ENCODE measurements around the gene SPRYD7. TPM values are rescaled to one million over a fixed set of nuclear protein-coding genes. Genes with fewer than 3 reads are reported as not detected.
A peak's percentile ranks its signal among the peaks of the same experiment; 100 is the strongest.

The SPRYD7 gene
- total RNA-seq, 1 donor, result 9.1 TPM

DNA sequence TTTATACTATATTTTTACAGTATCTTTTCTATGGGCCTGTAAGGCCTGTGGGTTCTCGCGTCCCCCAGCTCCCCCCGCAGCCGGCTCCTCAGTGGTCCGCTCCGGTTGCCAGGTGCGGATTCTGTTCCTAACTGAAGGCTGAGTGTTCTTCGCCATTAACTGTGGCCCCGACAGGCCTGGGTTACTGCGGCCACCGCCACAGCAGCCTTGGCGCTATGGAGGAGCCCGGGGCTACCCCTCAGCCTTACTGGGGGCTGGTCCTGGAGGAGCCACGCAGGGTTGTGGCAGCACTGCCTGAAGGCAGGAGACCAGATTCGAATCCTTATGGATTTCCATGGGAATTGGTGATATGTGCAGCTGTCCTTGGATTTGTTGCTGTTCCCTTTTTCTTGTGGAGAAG, 45.8 kb downstream of the SPRYD7 start:
- TF ChIP-seq CTCF (IDR thresholded peaks at IDR 0.05; ENCODE audit: insufficient read depth, low read depth, low read length), result no peak
- no peak overlapping the region for H3K4me3 ChIP-seq (ENCODE audit: low read depth, low read length)
- no peak for DNase-seq (ENCODE audit: low read depth)

- DNase-seq (ENCODE audit: low read depth), result no peak
- no peak overlapping the region for H3K4me3 ChIP-seq (ENCODE audit: low read depth, low read length)
- TF ChIP-seq CTCF (IDR thresholded peaks at IDR 0.05; ENCODE audit: insufficient read depth, low read depth, low read length), result no peak
Observed at GRCh38 chr13:49878682-49879081, 57.5 kb downstream of the SPRYD7 start.

GRCh38 chr13:49877629-49878218, 58.4 kb downstream of the SPRYD7 start:
- DNase-seq (ENCODE audit: low read depth), result peak; percentile 10
- TF ChIP-seq CTCF (IDR thresholded peaks at IDR 0.05; ENCODE audit: insufficient read depth, low read depth, low read length), result no peak
- no peak overlapping the region for H3K4me3 ChIP-seq (ENCODE audit: low read depth, low read length)

DNA sequence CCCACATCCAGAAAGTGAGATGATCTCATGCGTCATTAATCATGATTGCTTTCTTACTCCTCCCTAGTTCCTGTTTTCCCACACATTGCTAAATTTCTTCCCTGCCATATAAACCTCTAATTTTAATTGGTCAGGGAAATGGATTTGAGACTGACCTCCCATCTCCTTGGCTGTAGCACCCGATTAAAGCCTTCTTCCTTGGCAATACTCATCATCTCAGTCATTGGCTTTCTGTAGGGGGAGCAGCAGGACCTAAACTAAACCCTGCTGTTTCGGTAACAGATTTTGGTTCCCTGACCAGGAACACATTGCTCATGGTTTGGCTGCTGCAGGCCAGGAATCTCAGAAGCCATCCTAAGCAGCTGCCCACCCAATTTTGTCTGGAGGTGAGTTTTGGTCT, 61.7 kb downstream of the SPRYD7 start:
- H3K4me3 ChIP-seq (ENCODE audit: low read depth, low read length), result no peak overlapping the region
- no peak for DNase-seq (ENCODE audit: low read depth)
- no peak for TF ChIP-seq CTCF (IDR thresholded peaks at IDR 0.05; ENCODE audit: insufficient read depth, low read depth, low read length)

DNA sequence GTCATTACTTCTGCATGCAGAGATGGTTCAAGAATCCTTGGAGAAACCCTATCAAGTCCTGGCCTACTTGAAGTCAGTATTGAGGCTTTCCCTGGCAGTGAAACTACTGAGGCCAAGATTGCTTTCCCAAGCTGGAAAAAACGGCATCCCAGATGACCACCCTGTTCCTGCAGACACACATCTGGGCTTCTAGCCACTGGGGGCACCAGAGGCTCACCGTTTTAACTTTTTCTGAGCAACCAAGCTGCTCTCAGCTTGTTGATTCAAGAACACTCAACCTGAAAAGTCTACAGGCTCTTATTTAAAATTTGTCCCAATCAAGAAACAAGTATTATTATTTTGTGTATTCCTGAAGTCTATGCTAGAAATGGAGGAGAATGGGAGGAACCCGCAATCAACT, 66.6 kb downstream of the SPRYD7 start:
- peak; percentile 63 for TF ChIP-seq CTCF (IDR thresholded peaks at IDR 0.05; ENCODE audit: insufficient read depth, low read depth, low read length)
- DNase-seq (ENCODE audit: low read depth), result peak; percentile 47
- H3K4me3 ChIP-seq (ENCODE audit: low read depth, low read length), result no peak overlapping the region

DNA sequence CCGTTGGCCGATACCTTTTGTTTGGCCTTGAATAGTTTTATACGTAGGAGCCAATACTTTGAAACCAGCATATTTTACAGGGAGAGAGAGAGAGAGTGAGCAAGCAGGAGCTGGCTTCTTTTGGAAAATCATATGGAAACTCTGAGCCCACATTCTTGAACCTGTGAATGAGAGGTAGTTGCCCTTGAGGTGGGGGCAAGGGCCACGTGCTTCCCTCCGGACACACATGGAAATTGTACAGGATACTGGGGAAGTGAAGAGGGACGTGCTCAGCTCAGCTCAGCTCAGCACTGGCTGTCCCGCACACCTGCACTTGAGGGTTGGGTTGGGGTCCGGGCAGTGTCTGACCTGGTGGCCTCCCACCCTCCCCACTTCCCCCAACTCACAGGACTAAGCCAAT, 68.3 kb downstream of the SPRYD7 start:
- no peak for DNase-seq (ENCODE audit: low read depth)
- H3K4me3 ChIP-seq (ENCODE audit: low read depth, low read length), result no peak overlapping the region
- TF ChIP-seq CTCF (IDR thresholded peaks at IDR 0.05; ENCODE audit: insufficient read depth, low read depth, low read length), result no peak

- no peak overlapping the region for H3K4me3 ChIP-seq (ENCODE audit: low read depth, low read length)
- no peak for TF ChIP-seq CTCF (IDR thresholded peaks at IDR 0.05; ENCODE audit: insufficient read depth, low read depth, low read length)
Observed at GRCh38 chr13:49865218-49865617, 70.9 kb downstream of the SPRYD7 start.

More at GRCh38 chr13:49865218-49865617, 70.9 kb downstream of the SPRYD7 start:
- DNase-seq (ENCODE audit: low read depth), result no peak
